GM12892 (cell line): ENCODE measurements around the gene SPON1.

Experiments used
- POLR2A ChIP-seq: IDR thresholded peaks from 2 replicates; pipeline ENCODE4 v1.6.1; 2011; ENCODE audit warnings: low read depth, low read length, control low read depth
- POLR2AphosphoS5 ChIP-seq: IDR thresholded peaks from 2 replicates; pipeline ENCODE4 v1.6.1; 2011; ENCODE audit warnings: low read depth, low read length, control low read depth
- TAF1 ChIP-seq: IDR thresholded peaks from 2 replicates; pipeline ENCODE4 v1.6.1; 2011; ENCODE audit warnings: low read depth, mild to moderate bottlenecking, control low read depth, low read length, borderline replicate concordance

DNA sequence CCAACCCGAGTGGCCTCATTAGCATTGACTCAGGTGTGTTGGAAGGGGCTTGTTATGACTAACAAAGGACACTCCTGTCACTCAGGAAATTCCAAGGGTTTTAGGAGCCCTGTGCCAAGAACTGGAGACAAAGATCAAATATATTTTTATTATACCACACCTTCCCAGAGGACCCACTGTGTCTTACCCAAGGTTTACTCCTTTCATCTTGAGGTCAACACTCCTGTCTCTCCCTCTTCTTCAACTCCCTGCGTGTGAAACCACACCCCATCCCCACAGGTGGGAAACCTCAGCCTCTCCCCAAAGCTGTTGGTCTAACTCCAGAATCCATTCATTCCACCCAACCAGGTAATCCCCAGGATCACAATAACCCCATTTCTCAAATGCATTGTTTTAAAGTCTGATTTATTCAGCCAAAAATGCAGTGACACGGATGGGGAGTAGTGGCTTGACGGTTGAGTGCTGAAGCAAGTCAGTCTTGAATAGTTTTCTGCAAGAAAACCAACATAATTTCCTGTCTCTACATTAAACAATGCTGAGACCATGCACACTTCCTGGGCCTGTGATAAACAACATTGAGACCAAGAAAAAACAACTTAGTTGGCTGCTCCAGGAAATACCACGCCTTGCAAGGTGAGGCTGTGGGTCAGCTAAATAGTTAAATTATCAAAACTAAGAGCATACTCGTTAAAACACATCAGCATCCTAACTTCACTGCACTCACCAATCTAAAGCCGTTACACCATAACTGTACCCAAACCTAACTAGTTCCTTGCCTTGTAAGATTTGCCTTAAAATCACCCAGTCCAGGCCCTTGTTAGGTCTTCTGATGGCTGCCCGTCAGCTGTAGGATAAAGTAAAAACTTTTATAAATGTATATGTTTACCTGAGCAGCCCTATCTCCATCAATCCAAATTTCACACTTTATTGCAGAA, 38.5 kb upstream of the SPON1 start:
- TF ChIP-seq POLR2AphosphoS5, result no peak
- no peak for TF ChIP-seq POLR2A
- TF ChIP-seq TAF1, result no peak
